ENCODE results near the gene MMP17. TPM values are rescaled to one million over a fixed set of nuclear protein-coding genes. Genes with fewer than 3 reads are reported as not detected.

Gene MMP17
- total RNA-seq, 1 donor from 2014 or later: 5.2 TPM

DNA sequence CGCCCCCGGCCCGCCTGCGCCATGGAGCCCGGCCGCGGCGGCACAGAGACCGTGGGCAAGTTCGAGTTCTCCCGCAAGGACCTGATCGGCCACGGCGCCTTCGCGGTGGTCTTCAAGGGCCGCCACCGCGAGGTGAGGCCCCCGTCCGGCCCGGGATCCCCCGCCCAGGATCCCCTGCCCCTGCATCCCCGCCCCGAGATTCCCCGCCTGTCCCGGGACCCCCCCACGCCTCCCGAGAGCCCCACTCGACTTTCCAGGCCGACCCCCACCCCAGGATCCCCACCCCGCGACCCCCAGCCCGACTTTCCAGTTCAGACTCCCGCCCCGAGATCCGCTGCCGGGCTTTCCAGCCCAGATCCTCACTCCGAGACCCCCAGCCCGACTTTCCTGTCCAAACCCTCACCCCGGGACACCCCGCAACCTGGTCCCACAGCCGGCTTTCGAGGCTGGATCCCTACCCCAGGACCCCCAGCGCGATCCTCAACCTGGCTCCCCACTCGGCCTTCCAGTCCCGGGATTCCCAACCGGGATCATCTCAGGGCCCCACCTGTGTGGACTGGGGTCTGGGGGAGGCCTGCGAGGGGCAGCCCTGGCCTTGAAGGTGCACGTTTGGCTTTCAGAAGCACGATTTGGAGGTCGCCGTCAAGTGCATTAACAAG, 66.9 kb downstream of the MMP17 start:
- no peak for TF ChIP-seq POLR2A (IDR thresholded peaks at IDR 0.05)
- TF ChIP-seq, protein P1, sequence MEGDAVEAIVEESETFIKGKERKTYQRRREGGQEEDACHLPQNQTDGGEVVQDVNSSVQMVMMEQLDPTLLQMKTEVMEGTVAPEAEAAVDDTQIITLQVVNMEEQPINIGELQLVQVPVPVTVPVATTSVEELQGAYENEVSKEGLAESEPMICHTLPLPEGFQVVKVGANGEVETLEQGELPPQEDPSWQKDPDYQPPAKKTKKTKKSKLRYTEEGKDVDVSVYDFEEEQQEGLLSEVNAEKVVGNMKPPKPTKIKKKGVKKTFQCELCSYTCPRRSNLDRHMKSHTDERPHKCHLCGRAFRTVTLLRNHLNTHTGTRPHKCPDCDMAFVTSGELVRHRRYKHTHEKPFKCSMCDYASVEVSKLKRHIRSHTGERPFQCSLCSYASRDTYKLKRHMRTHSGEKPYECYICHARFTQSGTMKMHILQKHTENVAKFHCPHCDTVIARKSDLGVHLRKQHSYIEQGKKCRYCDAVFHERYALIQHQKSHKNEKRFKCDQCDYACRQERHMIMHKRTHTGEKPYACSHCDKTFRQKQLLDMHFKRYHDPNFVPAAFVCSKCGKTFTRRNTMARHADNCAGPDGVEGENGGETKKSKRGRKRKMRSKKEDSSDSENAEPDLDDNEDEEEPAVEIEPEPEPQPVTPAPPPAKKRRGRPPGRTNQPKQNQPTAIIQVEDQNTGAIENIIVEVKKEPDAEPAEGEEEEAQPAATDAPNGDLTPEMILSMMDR (IDR thresholded peaks at IDR 0.05): no peak
- no peak for TF ChIP-seq POLR2AphosphoS5 (IDR thresholded peaks at IDR 0.05; ENCODE audit: insufficient read depth in 1 of 2, low read depth in 1 of 2)
- H3K27me3 ChIP-seq: no peaks in the 10 kb centered on the region
- peaks cover 43% of the 10 kb centered on the region for H3K4me1 ChIP-seq
- H3K9me3 ChIP-seq: no peaks in the 10 kb centered on the region
- DNase-seq (ENCODE audit: extremely low spot score in 2 of 2): no peak
- peak overlapping the region; percentile 77 to 85 for H3K4me3 ChIP-seq
- H3K27ac ChIP-seq: peak overlapping the region; percentile 98
- peaks cover 0 to 11% of the 10 kb centered on the region in 2 donors for H3K36me3 ChIP-seq
- intact Hi-C loops (cut with DNase I): loop anchor here (5.0 kb wide), 1 partner anchor 597 kb away; the partner anchor contains the start of gene FBRSL1

DNA sequence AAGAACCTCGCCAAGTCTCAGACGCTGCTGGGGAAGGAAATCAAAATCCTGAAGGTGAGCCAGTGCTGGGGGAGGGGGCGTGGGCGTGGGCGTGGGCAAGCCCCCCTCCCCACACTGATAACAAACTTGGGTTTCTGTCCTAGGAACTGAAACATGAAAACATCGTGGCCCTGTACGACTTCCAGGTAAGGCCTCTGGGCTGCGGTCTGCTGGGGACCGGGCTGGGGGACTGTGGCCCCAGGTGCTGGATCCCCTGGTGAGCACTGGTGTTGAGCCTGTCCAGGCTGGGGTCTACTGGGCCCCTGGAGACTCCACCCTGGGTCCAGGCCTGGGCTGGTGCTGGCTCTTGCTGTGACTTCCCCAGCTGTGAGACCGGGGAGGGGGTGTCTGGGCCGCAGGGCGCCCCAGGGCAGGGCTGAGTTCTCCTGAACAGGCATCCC, 67.5 kb downstream of the MMP17 start:
- H3K36me3 ChIP-seq: peaks cover 0 to 11% of the 10 kb centered on the region in 2 donors
- peaks cover 48% of the 10 kb centered on the region for H3K4me1 ChIP-seq

DNA sequence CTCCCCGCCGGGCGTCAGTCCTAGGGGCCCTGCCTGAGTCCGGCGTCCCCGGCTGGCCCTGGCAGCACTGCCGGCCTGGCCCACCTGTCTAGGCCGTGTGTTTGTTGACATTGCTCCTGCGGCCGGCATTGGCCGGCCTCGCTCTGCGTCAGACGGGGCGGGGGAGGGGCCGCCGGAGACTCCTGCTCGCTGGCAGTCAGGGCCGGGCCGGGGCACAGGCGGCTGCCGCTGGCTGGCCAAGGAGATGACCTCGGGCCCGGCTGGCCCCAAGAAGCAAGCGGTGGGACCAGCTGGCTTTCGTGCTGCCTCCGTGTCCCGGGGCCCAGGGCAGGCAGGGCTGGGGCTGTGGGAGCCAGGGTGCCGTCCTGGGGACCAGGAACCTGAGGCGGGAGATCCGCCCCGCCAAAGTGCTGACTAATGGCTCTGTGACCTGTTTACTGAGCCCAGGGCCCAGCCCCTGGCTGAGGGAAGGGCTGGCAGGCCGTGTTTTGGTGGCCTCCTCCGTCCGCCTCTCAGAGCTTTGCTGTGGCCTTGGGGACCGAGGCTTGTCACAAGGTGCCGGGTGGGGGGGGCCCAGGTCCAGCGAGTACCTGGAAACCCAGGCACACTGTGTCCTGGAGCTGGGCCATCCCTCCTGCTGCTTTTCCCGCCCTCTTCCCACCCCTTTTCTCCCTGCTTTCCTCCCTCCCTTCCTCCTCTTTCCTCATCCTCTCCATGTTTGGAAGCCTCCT, 68.1 kb downstream of the MMP17 start:
- peaks cover 0 to 11% of the 10 kb centered on the region in 2 donors for H3K36me3 ChIP-seq
- intact Hi-C loops (cut with DNase I): no loop called here
- peak overlapping the region; percentile 98 for H3K27ac ChIP-seq
- peak in 1 of 2 donors; percentile 96 for DNase-seq (ENCODE audit: extremely low spot score in 2 of 2)
- H3K9me3 ChIP-seq: no peaks in the 10 kb centered on the region
- H3K27me3 ChIP-seq: no peaks in the 10 kb centered on the region
- peaks cover 54% of the 10 kb centered on the region for H3K4me1 ChIP-seq
- H3K4me3 ChIP-seq: peak overlapping the region; percentile 77 to 85
- TF ChIP-seq POLR2AphosphoS5 (IDR thresholded peaks at IDR 0.05; ENCODE audit: insufficient read depth in 1 of 2, low read depth in 1 of 2) (peak; percentile 62 to 99), POLR2A (IDR thresholded peaks at IDR 0.05) (peak; percentile 82 to 85)
- TF ChIP-seq, protein P1 (IDR thresholded peaks at IDR 0.05): no peak

More for the DNA sequence above, 67.5 kb downstream of the MMP17 start:
- H3K4me3 ChIP-seq: peak overlapping the region; percentile 77 to 85
- intact Hi-C loops (cut with DNase I): no loop called here
- TF ChIP-seq POLR2A (IDR thresholded peaks at IDR 0.05) (no peak), POLR2AphosphoS5 (IDR thresholded peaks at IDR 0.05; ENCODE audit: insufficient read depth in 1 of 2, low read depth in 1 of 2) (no peak)
- TF ChIP-seq, protein P1 (IDR thresholded peaks at IDR 0.05): no peak
- DNase-seq (ENCODE audit: extremely low spot score in 2 of 2): no peak
- H3K27ac ChIP-seq: peak overlapping the region; percentile 98
- no peaks in the 10 kb centered on the region for H3K9me3 ChIP-seq
- no peaks in the 10 kb centered on the region for H3K27me3 ChIP-seq

DNA sequence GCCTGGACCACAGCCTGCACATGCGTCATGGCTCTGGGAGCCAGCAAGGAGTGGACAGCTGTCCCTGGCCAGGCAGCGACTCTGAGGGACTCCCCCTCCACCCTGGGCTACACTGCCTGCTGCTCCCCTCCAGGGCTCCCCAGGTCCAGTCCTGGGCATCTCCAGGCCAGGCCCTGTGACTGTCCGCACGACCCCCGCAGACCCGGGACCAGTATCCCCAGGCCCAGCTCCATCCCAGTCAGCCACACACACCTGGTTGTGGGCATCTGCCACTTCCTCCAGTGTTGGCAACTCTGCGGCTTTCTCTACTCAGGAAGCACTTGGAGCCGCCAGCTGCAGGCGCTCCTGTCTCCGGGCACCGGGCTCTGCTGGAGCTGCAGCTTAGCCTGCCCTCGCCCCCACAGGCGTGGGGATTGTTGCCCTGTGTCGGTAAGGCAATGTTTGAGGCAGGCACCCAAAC, 68.6 kb downstream of the MMP17 start:
- Histone ChIP-seq H3K27me3 (no peaks in the 10 kb centered on the region), H3K9me3 (no peaks in the 10 kb centered on the region), H3K36me3 (peaks cover 0 to 11% of the 10 kb centered on the region in 2 donors), H3K4me1 (peaks cover 60% of the 10 kb centered on the region), H3K27ac (peak overlapping the region; percentile 98), H3K4me3 (peak overlapping the region; percentile 77 to 85)
- intact Hi-C loops (cut with DNase I): no loop called here
- DNase-seq (ENCODE audit: extremely low spot score in 2 of 2): no peak
- TF ChIP-seq, protein P1 (IDR thresholded peaks at IDR 0.05): no peak
- TF ChIP-seq POLR2AphosphoS5 (IDR thresholded peaks at IDR 0.05; ENCODE audit: insufficient read depth in 1 of 2, low read depth in 1 of 2) (no peak), POLR2A (IDR thresholded peaks at IDR 0.05) (no peak)

All from vagina (tissue), 2 donors.